AML-193 (cell line): ENCODE data around the gene MICU1.
"Not testable (repeated sequence)": the region's sequence is repeated elsewhere in the genome, so short reads cannot be mapped to it uniquely, and the experiment has no call there.

Source experiments
- DNase-seq, 2 experiments: peaks; one replicate each; lab custom pipeline; 2025; lab: John Stamatoyannopoulos, UW

MICU1 gene

GRCh38 chr10:72328045-72328828 is 297.6 kb downstream of the MICU1 start:
- DNase-seq = peak; percentile 19 to 46

- not testable (repeated sequence) for DNase-seq
Measured at GRCh38 chr10:72326665-72327603, 298.9 kb downstream of the MICU1 start.

DNA sequence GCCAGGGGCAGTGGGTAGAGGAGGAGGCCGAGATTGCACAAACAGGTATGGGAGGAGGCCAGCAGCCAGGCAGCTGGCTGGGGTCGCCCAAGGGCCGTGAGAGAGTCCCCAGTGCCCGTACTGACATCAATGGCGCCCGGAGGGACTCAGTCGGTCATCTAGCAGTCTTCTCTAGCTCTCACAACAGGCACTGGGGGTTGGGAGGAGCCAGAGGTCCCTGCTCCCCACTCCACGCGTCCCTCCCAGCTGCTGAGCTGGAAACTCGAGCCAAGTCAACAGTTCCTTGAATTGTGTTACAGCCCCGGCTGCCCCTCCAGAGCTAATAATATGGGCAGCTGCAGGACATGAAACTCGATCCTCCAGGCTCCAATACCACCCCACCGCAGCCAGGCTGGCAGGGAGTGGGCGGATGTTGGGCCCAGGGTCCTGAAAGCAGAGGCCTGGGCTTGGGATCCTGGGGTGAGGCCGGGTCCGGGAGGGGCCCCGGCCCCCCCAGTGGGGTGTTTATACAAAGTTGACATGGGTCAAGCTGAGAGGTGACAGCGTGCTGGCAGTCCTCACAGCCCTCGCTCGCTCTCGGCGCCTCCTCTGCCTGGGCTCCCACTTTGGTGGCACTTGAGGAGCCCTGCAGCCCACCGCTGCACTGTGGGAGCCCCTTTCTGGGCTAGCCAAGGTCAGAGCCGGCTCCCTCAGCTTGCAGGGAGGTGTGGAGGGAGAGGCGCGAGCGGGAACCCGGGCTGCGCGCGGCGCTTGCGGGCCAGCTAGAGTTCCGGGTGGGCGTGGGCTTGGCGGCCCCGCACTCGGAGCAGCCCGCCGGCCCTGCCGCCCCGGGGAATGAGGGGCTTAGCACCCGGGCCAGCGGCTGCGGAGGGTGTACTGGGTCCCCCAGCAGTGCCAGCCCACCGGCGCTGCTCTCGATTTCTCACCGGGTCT is 300.4 kb downstream of the MICU1 start:
- DNase-seq = not testable (repeated sequence)

DNA sequence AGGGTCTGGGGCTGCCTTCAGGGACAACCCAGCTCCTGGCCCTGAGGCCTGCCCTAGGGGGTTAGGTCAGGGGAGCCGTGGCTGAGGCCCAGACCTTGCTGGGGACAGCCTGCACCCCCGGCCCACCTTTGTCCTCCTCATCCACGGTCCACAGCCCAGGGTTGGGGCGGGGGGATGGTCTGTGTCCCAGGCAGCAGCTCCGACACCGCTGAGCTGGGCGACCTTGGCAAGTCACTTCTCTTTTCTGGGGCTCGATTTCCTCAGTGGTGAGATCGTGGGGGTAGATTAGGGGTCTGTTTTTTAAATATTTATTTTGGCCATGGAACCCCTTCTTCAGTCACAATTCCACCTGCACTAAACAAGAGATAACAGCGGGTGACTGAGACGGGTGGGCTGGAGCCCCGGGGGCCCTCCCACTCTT is 302.1 kb downstream of the MICU1 start:
- peak; percentile 13 to 17 for DNase-seq

- no peak for DNase-seq
Measured at GRCh38 chr10:72323108-72323749, 302.6 kb downstream of the MICU1 start.

GRCh38 chr10:72322280-72323058 is 303.4 kb downstream of the MICU1 start:
- DNase-seq = no peak

DNA sequence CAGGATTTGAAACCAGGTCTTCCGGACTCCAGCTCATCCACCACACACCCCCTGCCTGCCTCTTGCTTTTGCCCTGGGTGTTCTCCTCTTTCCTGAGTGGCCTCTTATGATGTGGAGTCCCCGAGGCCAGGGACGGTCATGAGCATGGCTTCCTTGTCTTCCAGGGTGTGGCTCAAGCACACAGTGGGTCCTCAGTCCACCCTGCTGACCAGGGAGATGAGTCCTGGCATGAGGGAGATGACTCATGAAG is 303.9 kb downstream of the MICU1 start:
- no peak for DNase-seq

- DNase-seq = no peak
Measured at GRCh38 chr10:72321248-72322029, 304.4 kb downstream of the MICU1 start.

DNA sequence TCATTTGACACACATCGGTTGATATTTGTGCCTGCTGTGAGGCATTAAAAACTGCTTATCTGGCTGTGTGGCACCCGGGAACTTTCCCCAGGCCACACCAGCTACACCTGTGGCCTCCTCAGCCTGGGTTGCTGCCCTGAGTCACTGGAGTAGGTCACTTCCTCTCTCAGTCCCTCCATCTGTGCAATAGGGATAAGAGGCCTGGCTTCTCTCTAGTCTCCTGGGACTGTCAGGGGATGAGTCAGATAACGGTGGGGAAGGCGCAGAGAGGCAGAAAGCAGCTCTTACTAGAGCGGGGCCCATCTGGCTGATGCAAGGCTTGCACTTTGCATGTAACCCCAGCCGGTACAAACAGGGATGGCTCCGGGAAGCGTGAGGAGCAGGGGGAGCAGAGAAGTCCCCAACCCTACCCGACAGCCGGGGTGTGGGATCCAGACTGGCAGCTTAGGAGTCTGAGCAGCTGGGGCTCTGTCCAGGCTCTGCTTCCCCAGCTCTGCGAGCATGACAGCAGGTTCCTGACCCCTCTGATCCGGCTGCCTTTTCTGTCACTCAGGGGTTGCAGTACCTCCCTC is 305.1 kb downstream of the MICU1 start:
- DNase-seq = peak; percentile 93

DNA sequence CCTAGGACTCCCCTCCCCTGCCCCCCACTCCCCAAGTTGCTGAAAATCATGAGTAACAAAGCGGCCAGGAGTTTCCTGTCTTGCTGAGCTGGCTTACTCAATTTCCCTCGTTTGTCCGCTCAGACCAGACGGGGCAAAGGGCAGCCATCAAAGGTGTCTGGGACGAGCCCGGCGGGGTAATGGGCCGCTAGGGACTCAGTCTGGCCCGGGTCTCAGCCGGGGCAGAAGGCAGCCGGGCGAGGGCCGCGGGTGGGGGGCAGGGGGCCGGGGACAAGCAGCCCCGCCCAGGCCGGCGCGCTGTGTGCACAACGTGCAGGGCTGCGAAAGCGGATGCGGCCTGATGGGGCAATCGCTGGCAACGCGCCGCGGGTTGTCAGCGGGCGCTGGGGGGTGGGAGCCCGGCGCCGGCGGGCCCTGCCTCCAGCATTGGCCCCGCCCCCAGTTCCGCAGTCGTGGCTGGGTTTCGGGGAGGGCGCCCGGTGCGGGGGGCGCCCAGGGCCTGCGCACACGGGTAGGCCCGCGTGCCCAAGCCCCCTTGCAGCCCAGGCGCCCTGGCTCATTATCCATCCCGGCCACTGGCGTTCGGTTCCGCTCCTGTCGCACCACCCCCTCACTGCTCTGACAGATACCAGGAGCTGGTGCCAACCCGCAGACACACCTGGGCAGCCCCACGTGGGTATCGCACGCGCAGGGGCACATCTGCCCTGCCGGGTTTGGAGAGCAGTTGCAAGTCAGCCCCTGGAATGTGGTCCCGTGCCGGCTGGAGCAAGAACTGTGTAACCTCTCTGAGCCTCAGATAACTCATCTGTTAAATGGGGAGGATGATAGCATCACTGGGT is 306.2 kb downstream of the MICU1 start:
- peak; percentile 74 to 84 for DNase-seq

- DNase-seq = peak in 1 of 2 experiments; percentile 28
Measured at GRCh38 chr10:72318418-72319262, 307.2 kb downstream of the MICU1 start.
